HG03097 (cell line): ENCODE data around the gene ACACA.

Experiments
- ATAC-seq: cut with Tn5 transposase; IDR thresholded peaks from one replicate; pipeline ENCODE4 v1.9.1; 2021; ENCODE audit not compliant: unreplicated experiment, low FRiP score

The ACACA gene

GRCh38 chr17:37299257-37299980 lies 107.2 kb downstream of the ACACA start:
- ATAC-seq = no peak

- no peak for ATAC-seq
These were observed 110.7 kb downstream of the ACACA start for GRCh38 chr17:37295888-37296287.

DNA sequence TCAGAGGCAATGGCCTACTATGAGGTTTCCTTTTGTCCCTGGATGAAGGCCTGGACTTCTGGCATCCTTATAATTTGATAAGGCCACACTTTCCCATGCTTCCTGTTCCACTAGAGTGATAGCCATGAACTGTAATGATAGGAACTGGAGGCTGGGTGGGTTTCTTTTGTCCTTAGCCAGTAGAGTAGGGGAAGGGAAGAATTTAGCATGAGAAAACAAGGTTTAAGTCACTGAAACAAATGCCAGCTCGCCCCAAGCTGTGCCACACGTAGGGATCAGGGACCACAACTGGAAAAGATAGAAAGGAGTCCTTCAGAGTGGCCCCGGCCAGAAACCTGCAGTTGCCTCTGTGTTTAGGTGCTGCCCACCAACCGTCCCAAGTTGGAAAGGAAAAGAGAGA lies 111.7 kb downstream of the ACACA start:
- ATAC-seq = no peak

- ATAC-seq = no peak
These were observed 112.9 kb downstream of the ACACA start for GRCh38 chr17:37293770-37294169.

DNA sequence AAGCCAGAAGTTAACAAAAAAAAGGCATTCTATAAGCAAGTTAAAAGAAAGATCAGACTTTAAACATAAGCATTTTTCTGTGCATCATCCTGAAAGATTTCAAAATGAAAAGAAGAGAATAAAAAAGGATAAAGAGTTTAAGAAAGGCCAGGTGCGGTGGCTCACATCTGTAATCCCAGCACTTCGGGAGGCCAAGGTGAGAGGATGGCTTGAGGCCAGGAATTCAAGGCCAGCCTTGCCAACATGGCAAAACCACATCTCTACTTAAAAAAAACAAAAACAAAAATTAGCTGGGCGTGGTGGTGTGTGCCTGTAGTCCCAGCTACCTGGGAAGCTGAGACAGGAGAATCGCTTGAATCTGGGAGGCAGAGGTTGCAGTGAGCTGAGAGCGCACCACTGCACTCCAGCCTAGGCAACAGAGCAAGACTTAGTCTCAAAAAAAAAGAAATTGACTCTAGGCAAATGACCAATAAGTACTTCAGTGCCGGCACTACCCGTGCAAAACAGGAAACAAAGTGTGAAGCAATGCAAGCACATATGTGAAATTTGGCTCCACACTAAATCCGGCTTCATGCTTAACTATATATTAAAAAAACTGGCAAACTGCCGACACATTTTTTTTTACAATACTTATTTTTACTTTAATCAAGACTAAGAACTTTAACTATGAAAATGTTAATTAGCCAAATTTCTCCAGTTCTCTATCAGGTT lies 114.1 kb downstream of the ACACA start:
- ATAC-seq = no peak

DNA sequence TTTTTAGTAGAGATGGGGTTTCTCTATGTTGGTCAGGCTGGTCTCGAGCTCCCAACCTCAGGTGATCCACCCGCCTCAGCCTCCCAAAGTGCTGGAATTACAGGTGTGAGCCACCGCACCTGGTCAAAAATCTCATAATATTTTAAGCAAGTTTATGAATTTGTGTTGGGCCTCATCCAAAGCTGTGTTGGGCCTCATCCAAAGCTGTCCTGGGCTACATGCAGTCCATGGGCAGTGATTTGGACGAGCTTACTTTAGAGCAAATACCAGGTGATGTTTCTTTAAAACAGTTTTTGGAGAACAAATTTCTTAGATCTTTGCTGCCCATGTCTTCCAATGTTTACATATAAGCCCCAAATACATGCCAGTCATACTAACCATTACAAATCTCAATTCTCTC lies 115.3 kb downstream of the ACACA start:
- no peak for ATAC-seq

DNA sequence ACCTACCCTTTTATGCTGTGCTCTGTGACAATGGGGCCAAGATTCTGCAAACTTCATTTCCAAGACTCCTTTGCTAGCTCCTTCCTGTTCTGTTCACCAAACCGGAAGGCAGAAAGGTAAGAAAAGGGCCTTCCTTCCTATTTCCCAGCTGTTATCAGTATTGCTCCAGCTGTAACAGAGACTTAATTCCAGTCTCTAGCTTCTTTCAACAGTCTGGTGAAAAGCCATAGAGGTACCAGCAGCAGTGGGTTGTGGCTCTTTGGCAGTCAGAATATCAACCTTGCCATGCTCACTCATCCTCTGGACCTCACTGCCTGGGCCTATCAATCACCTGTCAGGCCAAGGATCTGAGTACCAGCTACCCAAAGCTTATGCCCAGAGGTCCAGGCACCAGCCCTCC lies 120.2 kb downstream of the ACACA start:
- no peak for ATAC-seq

- no peak for ATAC-seq
These were observed 122.4 kb downstream of the ACACA start for GRCh38 chr17:37284191-37284590.

- ATAC-seq = no peak
These were observed 123.1 kb downstream of the ACACA start for GRCh38 chr17:37283414-37283961.

GRCh38 chr17:37280841-37281240 lies 125.8 kb downstream of the ACACA start:
- no peak for ATAC-seq

DNA sequence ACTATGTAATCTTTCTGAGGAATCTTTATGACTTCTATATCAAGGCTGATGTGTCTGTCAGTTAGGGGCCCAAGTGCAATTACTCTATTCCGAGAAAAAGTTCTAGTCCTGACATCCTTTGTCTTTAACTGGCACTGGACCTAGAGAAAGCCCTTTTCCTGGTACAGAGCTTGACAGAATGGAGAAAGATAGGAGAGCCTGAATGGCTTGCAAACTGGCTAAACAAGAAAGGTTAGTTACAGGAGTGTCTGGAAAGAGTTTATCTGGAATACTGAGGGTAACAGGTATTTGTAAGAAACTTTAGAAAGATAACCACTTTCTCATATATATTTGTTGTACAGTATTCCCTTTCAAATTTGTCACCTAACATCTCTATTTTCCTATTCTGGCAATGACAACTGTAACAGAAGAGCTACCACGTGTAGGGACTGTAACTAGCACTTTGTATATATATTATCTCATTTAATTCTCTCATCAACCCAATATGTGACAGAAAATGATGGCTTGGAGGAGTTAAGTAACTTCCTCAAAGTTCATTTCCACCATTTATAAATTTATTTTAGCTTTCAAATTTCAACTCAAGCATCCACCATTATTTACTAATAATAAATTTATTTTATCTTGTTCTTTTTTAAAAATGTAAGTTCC lies 128.3 kb downstream of the ACACA start:
- ATAC-seq = no peak

DNA sequence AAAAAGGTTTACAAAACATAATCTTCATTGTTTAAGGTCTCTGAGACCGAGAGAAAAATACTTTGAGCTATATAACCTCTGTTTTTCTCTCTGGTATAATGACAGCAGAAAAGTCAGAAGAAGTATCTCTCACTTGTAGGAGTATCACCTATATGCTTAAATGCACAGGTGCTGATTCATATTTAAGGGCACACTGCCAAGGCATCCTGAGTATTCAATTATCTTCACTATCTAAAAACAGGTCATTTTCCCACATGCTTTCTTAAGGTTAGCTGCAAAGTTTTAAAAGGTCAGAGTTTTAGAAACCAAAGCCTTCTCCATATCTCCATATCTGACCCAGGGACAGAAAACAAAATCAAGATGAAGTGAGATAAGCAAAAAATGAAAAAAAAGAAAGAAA lies 130.2 kb downstream of the ACACA start:
- no peak for ATAC-seq

DNA sequence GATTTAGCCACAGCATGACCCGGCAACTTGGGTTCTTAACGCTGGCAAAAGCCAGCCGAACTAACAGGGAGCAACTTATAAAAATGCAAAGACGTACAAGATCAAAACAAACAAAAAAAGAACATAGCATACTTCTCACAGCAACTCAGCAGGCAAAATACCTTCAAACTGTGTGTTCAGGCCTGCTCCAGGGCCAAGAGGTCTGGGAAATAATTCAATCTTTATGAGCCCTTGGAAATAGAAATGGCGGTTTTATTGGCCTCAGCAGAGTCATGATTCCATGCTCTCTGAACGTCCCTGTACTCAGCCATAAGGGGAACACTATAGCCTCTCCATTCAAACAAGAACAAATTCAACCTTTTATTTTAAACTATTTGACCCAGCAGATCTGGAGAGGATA lies 132.2 kb downstream of the ACACA start:
- no peak for ATAC-seq

DNA sequence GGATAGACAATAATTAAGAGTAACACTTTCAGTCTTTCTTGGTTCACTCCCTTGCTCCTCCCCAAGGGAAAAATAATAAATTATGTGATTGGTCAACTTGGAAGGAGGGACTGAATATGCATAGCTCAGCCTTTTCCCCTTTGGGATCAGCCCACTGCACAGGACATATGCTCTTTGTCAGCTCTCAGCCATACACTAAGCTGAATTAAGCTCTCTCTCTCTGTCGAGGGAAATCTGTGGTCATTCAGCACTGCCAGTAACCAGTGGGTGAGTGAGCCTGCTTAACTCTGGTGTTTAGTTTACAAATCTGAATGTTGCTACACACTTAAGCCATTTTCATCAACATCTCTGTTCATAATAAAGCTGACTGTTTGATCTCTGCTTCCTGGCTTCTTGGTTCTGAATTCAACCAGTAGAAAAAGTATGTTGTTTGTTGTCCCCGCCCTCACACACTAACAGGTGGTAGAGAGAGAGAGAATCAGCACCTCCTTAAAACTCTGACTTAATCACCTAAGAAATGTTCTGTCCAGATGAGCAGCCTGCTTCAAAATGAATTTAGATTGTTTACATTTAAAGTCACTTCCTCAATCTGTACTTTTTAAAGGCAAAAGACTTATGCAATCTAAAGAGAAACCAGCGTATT lies 133.1 kb downstream of the ACACA start:
- ATAC-seq = no peak

DNA sequence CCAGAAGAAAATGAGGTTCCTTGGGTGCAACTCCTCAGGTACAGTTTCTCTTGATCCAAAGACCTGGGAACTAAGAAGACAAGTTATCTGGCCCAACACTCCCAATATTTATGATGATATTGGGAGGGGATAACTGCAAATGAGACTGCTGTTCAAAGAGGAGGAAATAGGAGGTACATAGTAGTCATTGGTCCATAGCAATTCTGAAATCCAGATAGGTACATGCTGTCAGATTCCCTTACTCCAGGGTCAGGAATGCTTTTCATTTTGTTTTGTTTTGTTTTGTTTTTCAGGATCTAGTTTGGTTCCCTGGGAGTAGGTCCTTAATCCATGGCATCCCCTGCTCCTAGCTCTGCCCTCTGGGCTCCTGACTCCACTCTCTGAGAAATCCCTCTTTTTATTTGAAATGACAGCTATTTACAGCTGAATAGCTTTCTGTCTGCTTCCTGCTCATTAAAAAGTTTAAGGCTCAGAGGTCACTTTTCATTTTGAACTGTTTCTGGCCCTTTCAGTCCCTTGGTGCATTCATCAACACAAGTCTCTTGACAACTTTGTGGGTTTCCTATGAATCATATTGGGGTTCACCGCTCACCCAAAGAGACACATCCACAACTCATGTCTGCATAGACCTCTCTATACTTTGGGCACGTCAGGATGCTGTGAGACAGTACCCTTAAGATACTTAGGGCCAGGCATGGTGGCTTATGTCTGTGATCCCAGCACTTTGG lies 141.0 kb downstream of the ACACA start:
- no peak for ATAC-seq

GRCh38 chr17:37261286-37261685 lies 145.3 kb downstream of the ACACA start:
- no peak for ATAC-seq

DNA sequence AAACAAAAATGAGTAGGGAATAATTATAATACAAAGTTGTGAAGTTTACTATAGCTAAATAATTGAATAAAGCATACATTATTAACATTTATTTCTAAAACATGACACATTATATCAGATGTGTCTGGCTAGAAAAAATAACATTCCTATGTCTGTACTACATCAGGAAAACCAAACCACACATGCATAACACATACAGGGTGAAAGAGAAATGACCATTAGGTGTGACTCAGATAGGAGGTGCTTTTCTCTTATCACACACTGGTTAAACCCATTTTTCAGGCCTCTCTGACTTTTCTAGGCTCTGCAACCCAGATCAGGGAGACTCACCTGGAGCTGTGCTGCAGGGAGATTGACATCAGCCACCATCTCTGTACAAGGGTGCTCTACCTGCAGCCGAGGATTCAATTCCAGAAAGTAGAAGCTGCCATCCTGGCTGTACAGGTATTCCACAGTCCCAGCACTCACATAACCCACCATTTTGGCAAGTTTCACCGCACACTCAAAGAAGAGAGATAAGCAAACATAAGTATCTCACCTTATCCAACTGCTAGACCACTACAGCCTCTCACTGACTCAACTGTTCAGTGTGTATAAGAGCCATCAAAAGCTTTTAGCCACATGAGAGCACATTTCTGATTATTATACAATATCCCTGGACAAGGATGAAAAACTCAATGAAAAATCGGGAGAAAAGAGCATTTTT lies 147.5 kb downstream of the ACACA start:
- ATAC-seq = no peak

DNA sequence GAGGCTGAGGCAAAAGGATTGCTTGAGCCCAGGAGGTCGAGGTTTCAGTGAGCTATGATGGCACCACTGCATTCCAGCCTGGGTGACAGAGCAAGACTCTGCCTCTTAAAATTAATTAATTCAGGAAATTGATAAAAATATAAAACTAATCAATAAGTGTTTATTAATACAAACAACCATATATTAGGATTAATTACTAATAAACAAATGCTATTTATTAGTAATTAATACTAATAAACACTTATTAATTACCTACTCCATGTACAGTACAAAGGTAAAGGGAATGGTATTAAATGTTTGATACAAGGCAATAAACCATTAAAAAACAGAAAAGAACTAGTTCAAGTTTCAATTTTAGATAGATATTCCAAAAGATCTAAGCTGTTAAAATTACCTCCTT lies 150.0 kb downstream of the ACACA start:
- no peak for ATAC-seq

- no peak for ATAC-seq
These were observed 151.2 kb downstream of the ACACA start for GRCh38 chr17:37255432-37255831.

DNA sequence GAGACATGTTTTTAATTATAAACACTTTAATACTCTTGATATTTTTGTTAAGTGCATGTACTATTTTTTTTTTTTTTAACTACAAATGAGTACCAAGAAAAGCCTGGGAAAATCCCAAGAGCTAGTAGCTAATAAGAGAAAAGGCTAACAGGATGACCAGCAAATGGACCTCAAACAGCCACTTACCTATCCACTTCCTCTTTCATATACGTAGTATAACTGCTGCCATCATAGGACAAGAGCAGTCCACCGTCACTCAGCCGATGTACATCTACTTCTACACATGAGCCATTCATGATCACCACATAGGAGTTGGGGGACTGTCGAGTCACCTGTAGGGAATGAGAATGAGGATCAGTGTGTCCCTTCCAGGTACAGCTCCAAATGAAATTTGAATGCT lies 158.8 kb downstream of the ACACA start:
- no peak for ATAC-seq
